OCI-LY3 (cell line): Measurements from ENCODE around the gene PRDM11.
A peak's percentile ranks its signal among the peaks of the same experiment; 100 is the strongest.

Source experiments
- H2AFZ ChIP-seq: fragments of 200-600, 300-600 bp; shearing (Covaris generic); 2 replicates; pipeline ENCODE4 v1.6.0; 2014; ENCODE audit warnings: antibody characterized with exemption, low read depth, low read length
- H3K27ac ChIP-seq: fragments of 200-600, 300-600 bp; sonication (generic); 2 replicates; pipeline ENCODE4 v1.5.1; 2014; ENCODE audit warnings: mild to moderate bottlenecking, low read length, moderate library complexity, mixed read lengths
- H3K27me3 ChIP-seq: fragments of 200-600, 300-600 bp; sonication (generic); 2 replicates; pipeline ENCODE4 v1.6.1; 2014; ENCODE audit warnings: low read depth, low read length, mixed read lengths
- H3K36me3 ChIP-seq: fragments of 200-600, 300-600 bp; sonication (generic); replicated peaks from 2 replicates; pipeline ENCODE3; 2014; ENCODE audit warnings: low read depth, low read length, mixed read lengths
- H3K4me1 ChIP-seq: fragments of 300-600, 200-600 bp; sonication (generic); 2 replicates; pipeline ENCODE4 v1.6.1; 2014; ENCODE audit warnings: low read length, mixed read lengths
- H3K4me2 ChIP-seq: fragments of 200-600, 300-600 bp; sonication (generic); 2 replicates; pipeline ENCODE4 v1.6.1; 2014; ENCODE audit warnings: low read length, mixed read lengths
- H3K4me3 ChIP-seq: fragments of 300-600, 200-600 bp; sonication (generic); 2 replicates; pipeline ENCODE4 v1.5.1; 2014; ENCODE audit warnings: antibody characterized with exemption, mild to moderate bottlenecking, low read length, moderate library complexity
- H3K79me2 ChIP-seq: fragments of 300-600, 200-600 bp; shearing (Covaris generic); 2 replicates; pipeline ENCODE4 v1.6.1; 2014; ENCODE audit warnings: mild to moderate bottlenecking, low read length, mixed read lengths
- H3K9ac ChIP-seq: fragments of 300-600, 200-600 bp; shearing (Covaris generic); 2 replicates; pipeline ENCODE4 v1.6.0; 2014; ENCODE audit warnings: mild to moderate bottlenecking, low read length, moderate library complexity
- H3K9me3 ChIP-seq: fragments of 200-600, 300-600 bp; shearing (Covaris generic); 2 replicates; pipeline ENCODE4 v1.6.1; 2014; ENCODE audit warnings: low read length, mixed read lengths; ENCODE audit not compliant: insufficient read depth
- H4K20me1 ChIP-seq: fragments of 200-600, 300-600 bp; sonication (generic); 2 replicates; pipeline ENCODE4 v1.6.1; 2016; ENCODE audit warnings: low read length, mixed read lengths; ENCODE audit not compliant: insufficient read depth
- CTCF ChIP-seq: fragments of 200-600, 300-600 bp; sonication (generic); IDR thresholded peaks from 2 replicates; pipeline ENCODE4 v1.5.1; 2014; ENCODE audit warnings: antibody characterized with exemption, low read length, low read depth
- EZH2phosphoT487 ChIP-seq: fragments of 200-600 bp; shearing (Covaris generic); IDR thresholded peaks from 2 replicates; pipeline ENCODE4 v1.6.1; 2018; ENCODE audit warnings: antibody characterized with exemption, mixed run types, low read depth

The PRDM11 gene

GRCh38 chr11:45105233-45105983 is 41.0 kb upstream of the PRDM11 start:
- Histone ChIP-seq H3K79me2 (no peaks in the 10 kb centered on the region), H3K9me3 (no peaks in the 10 kb centered on the region), H3K36me3 (no peaks in the 10 kb centered on the region), H3K4me3 (no peak overlapping the region), H3K9ac (no peak overlapping the region), H2AFZ (no peak overlapping the region), H3K27me3 (peaks cover 29% of the 10 kb centered on the region), H3K4me1 (peaks cover 52% of the 10 kb centered on the region), H3K4me2 (peak overlapping the region; percentile 29), H4K20me1 (no peaks in the 10 kb centered on the region), H3K27ac (no peak overlapping the region)
- peak; percentile 94 for TF ChIP-seq CTCF
- TF ChIP-seq EZH2phosphoT487 = no peak

- peak overlapping the region; percentile 29 for H3K4me2 ChIP-seq
- H3K9ac ChIP-seq = no peak overlapping the region
- no peak overlapping the region for H3K27ac ChIP-seq
- H3K36me3 ChIP-seq = no peaks in the 10 kb centered on the region
- H2AFZ ChIP-seq = no peak overlapping the region
- TF ChIP-seq CTCF = no peak
- no peak for TF ChIP-seq EZH2phosphoT487
- no peaks in the 10 kb centered on the region for H3K79me2 ChIP-seq
- H4K20me1 ChIP-seq = no peaks in the 10 kb centered on the region
- H3K27me3 ChIP-seq = peaks cover 23% of the 10 kb centered on the region; the same call in 1 of the 2 replicates
- H3K4me3 ChIP-seq = no peak overlapping the region
- peaks cover 46% of the 10 kb centered on the region for H3K4me1 ChIP-seq
- H3K9me3 ChIP-seq = no peaks in the 10 kb centered on the region
Observed at GRCh38 chr11:45105984-45106375, 40.5 kb upstream of the PRDM11 start.

- Histone ChIP-seq H3K79me2 (no peaks in the 10 kb centered on the region), H3K27ac (no peak overlapping the region), H3K4me1 (peaks cover 46% of the 10 kb centered on the region), H4K20me1 (no peaks in the 10 kb centered on the region), H3K36me3 (no peaks in the 10 kb centered on the region), H3K27me3 (peaks cover 22% of the 10 kb centered on the region; the same call in 1 of the 2 replicates), H3K9ac (no peak overlapping the region), H3K9me3 (no peaks in the 10 kb centered on the region), H3K4me3 (no peak overlapping the region), H2AFZ (no peak overlapping the region), H3K4me2 (no peak overlapping the region)
- TF ChIP-seq CTCF (no peak), EZH2phosphoT487 (no peak)
Observed at GRCh38 chr11:45106440-45106839, 40.0 kb upstream of the PRDM11 start.

GRCh38 chr11:45107029-45107428 is 39.4 kb upstream of the PRDM11 start:
- Histone ChIP-seq H2AFZ (no peak overlapping the region), H3K4me1 (peaks cover 46% of the 10 kb centered on the region), H3K9ac (no peak overlapping the region), H3K9me3 (no peaks in the 10 kb centered on the region), H3K4me3 (no peak overlapping the region), H3K36me3 (no peaks in the 10 kb centered on the region), H3K4me2 (no peak overlapping the region), H3K27ac (no peak overlapping the region), H3K79me2 (no peaks in the 10 kb centered on the region), H3K27me3 (peaks cover 23% of the 10 kb centered on the region), H4K20me1 (no peaks in the 10 kb centered on the region)
- TF ChIP-seq EZH2phosphoT487 (no peak), CTCF (no peak)
